Body of pancreas (tissue), 4 donors: Measurements from ENCODE around the gene CPT1B. TPM values are rescaled to one million over a fixed set of nuclear protein-coding genes. Genes with fewer than 3 reads are reported as not detected.

Source experiments
- ATAC-seq: fragments of 150-250 bp; one replicate; pipeline ENCODE4 v1.9.1; 2016
- DNase-seq, 4 donors: peaks; one replicate each; pipeline ENCODE4 v3.0.0-alpha.2; 2019
- H3K27ac ChIP-seq, 4 donors: fragments of 200-600 bp; sonication (generic); 1 replicate in 3 of 4; 2 replicates in 1 of 4; pipeline versions ENCODE4 v1.5.1 to v1.6.1; 2016 to 2019; ENCODE audit warnings: mild to moderate bottlenecking in 1 of 4, mixed read lengths in 1 of 4, moderate library complexity in 1 of 4
- H3K27me3 ChIP-seq, 2 donors: fragments of 200-600 bp; sonication (generic); one replicate each; pipeline ENCODE4 v1.6.0; 2016; ENCODE audit warnings: mild to moderate bottlenecking in 1 of 2
- H3K36me3 ChIP-seq, 2 donors: fragments of 200-600 bp; sonication (generic); replicated peaks in 1 of 2; 2 replicates each; pipeline ENCODE4 v1.5.1; 2016; ENCODE audit warnings: low read depth in 2 of 2; ENCODE audit not compliant: insufficient read depth in 1 of 2
- H3K4me1 ChIP-seq: fragments of 200-600 bp; sonication (generic); one replicate; pipeline ENCODE4 v1.6.0; 2016
- H3K4me3 ChIP-seq, 2 donors: fragments of 200-600 bp; sonication (generic); 1 replicate in 1 of 2; 2 replicates in 1 of 2; pipeline ENCODE4 v1.5.1; 2016 to 2019
- H3K9me3 ChIP-seq, 3 donors: fragments of 200-600 bp; sonication (generic); 1 replicate in 2 of 3; 2 replicates in 1 of 3; pipeline ENCODE4 v1.5.1; 2016
- POLR2A ChIP-seq, 3 donors: fragments of 450-650 bp; IDR thresholded peaks; one replicate each; pipeline ENCODE4 v1.6.1; 2016; ENCODE audit warnings: antibody characterized with exemption in 3 of 3, mild to moderate bottlenecking in 2 of 3
- WGBS, 2 donors: methylation state at CpG; one replicate each; pipeline ENCODE4 v1.1.5; 2017; 5-methylcytosine and 5-hydroxymethylcytosine counted together
- intact Hi-C: fragments of 100-400 bp; cut with DNase I; formaldehyde crosslinking; loops from one replicate; pipeline ENCODE4 v1.15.1; 2023
- total RNA-seq, 2 donors: library from RNA; depleted of rRNA; stranded (reverse); fragments of >200 nt; gene quantifications; one replicate each; pipeline ENCODE4 v1.1.0, GENCODE V29; 2016
- TF ChIP-seq, protein P1 (sequence below), 7 experiments: fragments of 450-650 bp in 4 of 7; fragments of 200-600 bp in 3 of 7; sonication (generic) in 3 of 7; IDR thresholded peaks; one replicate each; pipeline ENCODE4 v1.5.1; 2016 to 2019; ENCODE audit warnings: antibody characterized with exemption in 7 of 7

CPT1B gene
- total RNA-seq, 2 donors from 2014 or later: 8.3 to 34.9 TPM

GRCh38 chr22:50575426-50575941 lies 2.7 kb downstream of the CPT1B start:
- intact Hi-C loops: no loop called here
- 51 to 82% methylated on average over 4 to 8 of the region's 8 CpGs for WGBS, 2 donors
- H3K4me1 ChIP-seq: peaks cover 14% of the 10 kb centered on the region
- DNase-seq: no peak
- no peak for TF ChIP-seq POLR2A (IDR thresholded peaks at IDR 0.05)
- TF ChIP-seq, protein P1, sequence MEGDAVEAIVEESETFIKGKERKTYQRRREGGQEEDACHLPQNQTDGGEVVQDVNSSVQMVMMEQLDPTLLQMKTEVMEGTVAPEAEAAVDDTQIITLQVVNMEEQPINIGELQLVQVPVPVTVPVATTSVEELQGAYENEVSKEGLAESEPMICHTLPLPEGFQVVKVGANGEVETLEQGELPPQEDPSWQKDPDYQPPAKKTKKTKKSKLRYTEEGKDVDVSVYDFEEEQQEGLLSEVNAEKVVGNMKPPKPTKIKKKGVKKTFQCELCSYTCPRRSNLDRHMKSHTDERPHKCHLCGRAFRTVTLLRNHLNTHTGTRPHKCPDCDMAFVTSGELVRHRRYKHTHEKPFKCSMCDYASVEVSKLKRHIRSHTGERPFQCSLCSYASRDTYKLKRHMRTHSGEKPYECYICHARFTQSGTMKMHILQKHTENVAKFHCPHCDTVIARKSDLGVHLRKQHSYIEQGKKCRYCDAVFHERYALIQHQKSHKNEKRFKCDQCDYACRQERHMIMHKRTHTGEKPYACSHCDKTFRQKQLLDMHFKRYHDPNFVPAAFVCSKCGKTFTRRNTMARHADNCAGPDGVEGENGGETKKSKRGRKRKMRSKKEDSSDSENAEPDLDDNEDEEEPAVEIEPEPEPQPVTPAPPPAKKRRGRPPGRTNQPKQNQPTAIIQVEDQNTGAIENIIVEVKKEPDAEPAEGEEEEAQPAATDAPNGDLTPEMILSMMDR (IDR thresholded peaks at IDR 0.05): no peak
- H3K27me3 ChIP-seq: no peaks in the 10 kb centered on the region
- H3K36me3 ChIP-seq: no peaks in the 10 kb centered on the region
- H3K4me3 ChIP-seq: no peak overlapping the region
- no peaks in the 10 kb centered on the region for H3K9me3 ChIP-seq
- no peak overlapping the region for H3K27ac ChIP-seq
- ATAC-seq: no peak

DNA sequence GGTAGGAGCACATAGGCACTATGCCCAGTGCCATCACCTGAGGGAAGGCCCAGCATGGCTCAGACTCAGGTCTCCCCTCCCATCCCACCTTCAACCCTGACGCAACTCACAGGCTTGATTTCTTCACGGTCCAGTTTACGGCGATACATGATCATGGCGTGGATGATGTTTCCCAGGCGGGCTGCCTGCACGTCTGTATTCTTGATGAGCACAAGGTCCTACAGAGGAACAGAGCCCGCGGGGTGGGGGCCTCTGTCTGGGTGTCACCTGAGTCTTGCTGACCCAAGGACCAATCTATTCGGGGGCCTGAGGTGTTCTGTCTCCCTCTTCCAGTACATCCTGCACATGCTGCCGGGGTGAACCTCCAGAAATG lies 3.9 kb downstream of the CPT1B start:
- DNase-seq (no peak), ATAC-seq (no peak)
- Histone ChIP-seq H3K4me1 (peaks cover 21% of the 10 kb centered on the region), H3K9me3 (no peaks in the 10 kb centered on the region), H3K4me3 (no peak overlapping the region), H3K27me3 (no peaks in the 10 kb centered on the region), H3K36me3 (no peaks in the 10 kb centered on the region), H3K27ac (no peak overlapping the region)
- intact Hi-C loops: no loop called here
- TF ChIP-seq POLR2A (IDR thresholded peaks at IDR 0.05): no peak
- TF ChIP-seq, protein P1 (IDR thresholded peaks at IDR 0.05): no peak
- 86 to 87% methylated on average over 9 to 11 of the region's 11 CpGs for WGBS, 2 donors

- H3K36me3 ChIP-seq: no peaks in the 10 kb centered on the region
- intact Hi-C loops: no loop called here
- DNase-seq (no peak), ATAC-seq (no peak)
- no peak overlapping the region for H3K4me3 ChIP-seq
- TF ChIP-seq, protein P1 (IDR thresholded peaks at IDR 0.05): no peak
- no peak for TF ChIP-seq POLR2A (IDR thresholded peaks at IDR 0.05)
- no peak overlapping the region for H3K27ac ChIP-seq
- no peaks in the 10 kb centered on the region for H3K9me3 ChIP-seq
- 83 to 93% methylated on average over 12 to 25 of the region's 26 CpGs for WGBS, 2 donors
- peaks cover 21% of the 10 kb centered on the region for H3K4me1 ChIP-seq
- H3K27me3 ChIP-seq: no peaks in the 10 kb centered on the region
Measured at GRCh38 chr22:50573491-50574382, 4.5 kb downstream of the CPT1B start.

GRCh38 chr22:50572965-50573364 lies 5.3 kb downstream of the CPT1B start:
- DNase-seq (no peak), ATAC-seq (no peak)
- Histone ChIP-seq H3K27ac (no peak overlapping the region), H3K9me3 (no peaks in the 10 kb centered on the region), H3K27me3 (no peaks in the 10 kb centered on the region), H3K4me3 (no peak overlapping the region), H3K4me1 (peaks cover 18% of the 10 kb centered on the region), H3K36me3 (no peaks in the 10 kb centered on the region)
- TF ChIP-seq POLR2A (IDR thresholded peaks at IDR 0.05): no peak
- TF ChIP-seq, protein P1 (IDR thresholded peaks at IDR 0.05): no peak
- intact Hi-C loops: no loop called here
- WGBS, 2 donors: 98 to 100% methylated on average over 5 to 8 of the region's 11 CpGs
